WTC11 (cell line): ENCODE results near the gene GAB1. TPM values are rescaled to one million over a fixed set of nuclear protein-coding genes. Genes with fewer than 3 reads are reported as not detected.

Experiments
- ATAC-seq: fragments of 200-7000 bp; cut with Tn5 transposase; 2 replicates; pipeline ENCODE4 v1.10.0; 2021; ENCODE audit warnings: mild to moderate bottlenecking, moderate library complexity
- CTCF ChIA-PET: fragments of 300-600 bp; sonication (Branson Sonifier 250); formaldehyde crosslinking; loops from one replicate; lab custom pipeline; 2021; ENCODE audit warnings: antibody characterized with exemption; lab: Charles Lee
- POLR2A ChIA-PET: fragments of 350-600 bp; sonication (Branson Sonifier 250); formaldehyde crosslinking; loops from one replicate; lab custom pipeline; 2021; ENCODE audit warnings: antibody characterized with exemption; lab: Charles Lee
- DNase-seq: peaks from one replicate; pipeline ENCODE4 v3.0.0; 2021; ENCODE audit warnings: low spot score
- H3K27ac Mint-ChIP-seq: 2 replicates; pipeline ENCODE4 v1.8.0; 2021; ENCODE audit warnings: mixed read lengths
- H3K27me3 Mint-ChIP-seq: 2 replicates; pipeline ENCODE4 v1.8.0; 2021; ENCODE audit warnings: low read depth, mild to moderate bottlenecking, moderate library complexity, mixed read lengths
- H3K36me3 Mint-ChIP-seq: 2 replicates; pipeline ENCODE4 v1.8.0; 2021; ENCODE audit warnings: mixed read lengths
- H3K4me1 Mint-ChIP-seq: 2 replicates; pipeline ENCODE4 v1.8.0; 2022; ENCODE audit warnings: mixed read lengths
- H3K4me3 Mint-ChIP-seq: 2 replicates; pipeline ENCODE4 v1.8.0; 2021; ENCODE audit warnings: mild to moderate bottlenecking, moderate library complexity, mixed read lengths
- H3K9me3 Mint-ChIP-seq: 2 replicates; pipeline ENCODE4 v1.8.0; 2021; ENCODE audit warnings: mixed read lengths
- ARID4B ChIP-seq: sonication (generic); formaldehyde crosslinking; IDR thresholded peaks from 2 replicates; pipeline ENCODE4 v1.8.0; 2023; ENCODE audit warnings: missing genetic modification reagents, mild to moderate bottlenecking, borderline replicate concordance
- ATF1 ChIP-seq: sonication (generic); formaldehyde crosslinking; IDR thresholded peaks from 2 replicates; pipeline ENCODE4 v1.8.1; 2023; ENCODE audit warnings: mild to moderate bottlenecking, moderate library complexity, missing genetic modification reagents
- ATF3 ChIP-seq: sonication (generic); formaldehyde crosslinking; conservative IDR thresholded peaks from 2 replicates; pipeline ENCODE4 v1.8.1; 2022; ENCODE audit warnings: mild to moderate bottlenecking, missing genetic modification reagents
- CBFB ChIP-seq: sonication (generic); formaldehyde crosslinking; IDR thresholded peaks from 2 replicates; pipeline ENCODE4 v1.8.1; 2022; ENCODE audit warnings: mild to moderate bottlenecking, low read depth, missing genetic modification reagents
- CDX4 ChIP-seq: fragments of 250-450 bp; sonication (Bioruptor Pico); IDR thresholded peaks from 2 replicates; pipeline ENCODE4 v1.9.0; 2021; ENCODE audit warnings: moderate library complexity, mild to moderate bottlenecking, inconsistent platforms, borderline replicate concordance
- E2F4 ChIP-seq: sonication (generic); formaldehyde crosslinking; IDR thresholded peaks from 2 replicates; pipeline ENCODE4 v1.8.1; 2022; ENCODE audit warnings: low read depth, mild to moderate bottlenecking, moderate library complexity, missing genetic modification reagents, borderline replicate concordance
- ESRRA ChIP-seq: sonication (generic); formaldehyde crosslinking; IDR thresholded peaks from 2 replicates; pipeline ENCODE4 v1.8.1; 2022; ENCODE audit warnings: mild to moderate bottlenecking, missing genetic modification reagents, borderline replicate concordance
- FOXP4 ChIP-seq: sonication (generic); formaldehyde crosslinking; IDR thresholded peaks from 2 replicates; pipeline ENCODE4 v1.8.0; 2022; ENCODE audit warnings: mild to moderate bottlenecking, missing genetic modification reagents
- KAT7 ChIP-seq: sonication (generic); formaldehyde crosslinking; IDR thresholded peaks from 2 replicates; pipeline ENCODE4 v1.8.1; 2023; ENCODE audit warnings: missing genetic modification reagents, mild to moderate bottlenecking, borderline replicate concordance
- NR3C1 ChIP-seq: sonication (generic); formaldehyde crosslinking; conservative IDR thresholded peaks from 2 replicates; pipeline ENCODE4 v1.8.1; 2023; ENCODE audit warnings: low read depth, mild to moderate bottlenecking, missing genetic modification reagents
- PRRX2 ChIP-seq: fragments of 250-450 bp; sonication (Bioruptor Pico); IDR thresholded peaks from 2 replicates; pipeline ENCODE4 v1.8.0; 2021; ENCODE audit warnings: mild to moderate bottlenecking
- STAT6 ChIP-seq: sonication (generic); formaldehyde crosslinking; conservative IDR thresholded peaks from 2 replicates; pipeline ENCODE4 v1.8.1; 2023; ENCODE audit warnings: mild to moderate bottlenecking, low read depth, missing genetic modification reagents, moderate library complexity
- ZMAT4 ChIP-seq: fragments of 250-450 bp; sonication (Bioruptor Pico); IDR thresholded peaks from 2 replicates; pipeline ENCODE4 v1.9.0; 2021; ENCODE audit warnings: mild to moderate bottlenecking
- ZNF219 ChIP-seq: sonication (generic); formaldehyde crosslinking; IDR thresholded peaks from 2 replicates; pipeline ENCODE4 v1.8.0; 2023; ENCODE audit warnings: missing genetic modification reagents, mild to moderate bottlenecking, borderline replicate concordance
- ZNF232 ChIP-seq: sonication (generic); formaldehyde crosslinking; IDR thresholded peaks from 2 replicates; pipeline ENCODE4 v1.8.0; 2022; ENCODE audit warnings: mild to moderate bottlenecking, missing genetic modification reagents
- ZNF281 ChIP-seq: sonication (generic); formaldehyde crosslinking; IDR thresholded peaks from 2 replicates; pipeline ENCODE4 v1.8.0; 2023; ENCODE audit warnings: mild to moderate bottlenecking, missing genetic modification reagents
- ZNF512 ChIP-seq: sonication (generic); formaldehyde crosslinking; IDR thresholded peaks from 2 replicates; pipeline ENCODE4 v1.8.1; 2022; ENCODE audit warnings: missing genetic modification reagents, borderline replicate concordance
- total RNA-seq: library from RNA; stranded (reverse); gene quantifications from 3 replicates; pipeline ENCODE4 v1.2.3, GENCODE V29; 2021

GAB1 gene
- total RNA-seq, 1 experiment from 2014 or later = 17.4 TPM

- TF ChIP-seq STAT6 (CRISPR knock-in tag) = no peak
Measured at GRCh38 chr4:143394739-143395453, 58.2 kb downstream of the GAB1 start (continued).

- no peak overlapping the region for H3K27ac Mint-ChIP-seq
- no peaks in the 10 kb centered on the region for H3K9me3 Mint-ChIP-seq
- H3K27me3 Mint-ChIP-seq = no peaks in the 10 kb centered on the region
- H3K4me1 Mint-ChIP-seq = peaks cover 33% of the 10 kb centered on the region
- no peak overlapping the region for H3K4me3 Mint-ChIP-seq
- DNase-seq (no peak), ATAC-seq (peak; percentile 82)
- no peaks in the 10 kb centered on the region for H3K36me3 Mint-ChIP-seq
- CTCF ChIA-PET = interaction anchor here (0.8 to 1.8 kb wide), 3 partner anchors 20 to 67 kb away, joined by 3 to 9 read pairs (median 3); partner anchors contain the start of gene GAB1
- POLR2A ChIA-PET = no interaction called here
- TF ChIP-seq ESRRA (no peak), ARID4B (CRISPR knock-in tag) (no peak), E2F4 (no peak), ZNF219 (CRISPR knock-in tag) (no peak), NR3C1 (CRISPR knock-in tag) (no peak), CDX4 (no peak), ATF3 (CRISPR knock-in tag) (no peak), ZNF232 (no peak), KAT7 (CRISPR knock-in tag) (no peak), ZNF281 (CRISPR knock-in tag) (no peak), ZMAT4 (CRISPR knock-in tag) (no peak), PRRX2 (CRISPR knock-in tag) (no peak), FOXP4 (no peak), ZNF512 (CRISPR knock-in tag) (no peak), CBFB (CRISPR knock-in tag) (no peak), ATF1 (CRISPR knock-in tag) (no peak)
Measured at GRCh38 chr4:143396695-143397094, 60.0 kb downstream of the GAB1 start.
